ENCODE measurements around the gene IFRD2. TPM values are rescaled to one million over a fixed set of nuclear protein-coding genes. Genes with fewer than 3 reads are reported as not detected.

IFRD2 gene
- total and polyA plus RNA-seq, 9 of the 15 experiments (the other 6 are each of a cell fraction or from before 2014, with no cell fraction given) = 30.5 to 115 (median 52.8) TPM

- no peaks in the 10 kb centered on the region for H3K9me3 ChIP-seq (replicated peaks; ENCODE audit: control insufficient read depth, insufficient read depth, low read depth, low read length)
- no peaks in the 10 kb centered on the region for H3K9me1 ChIP-seq (ENCODE audit: control insufficient read depth, insufficient read depth, low read length)
- H3K4me2 ChIP-seq (ENCODE audit: insufficient read depth, low read length) = no peak overlapping the region
- no peak for ATAC-seq
- BruUV-seq (replicated peaks) = no TSS peak
- peaks cover 7% of the 10 kb centered on the region; the same call in 1 of the 3 replicates for H3K36me3 ChIP-seq (ENCODE audit: control insufficient read depth, insufficient read depth, low read length)
- H3K27me3 ChIP-seq (ENCODE audit: control insufficient read depth in 2 of 2, insufficient read depth in 2 of 2, low read length in 2 of 2) = no peaks in the 10 kb centered on the region
- H4K20me1 ChIP-seq (replicated peaks; ENCODE audit: control insufficient read depth, insufficient read depth, low read length) = no peaks in the 10 kb centered on the region
- H3K4me1 ChIP-seq (replicated peaks in 1 of 2; ENCODE audit: control insufficient read depth in 2 of 2, insufficient read depth in 2 of 2, low read length in 2 of 2) = peaks cover 49 to 70% of the 10 kb centered on the region in 2 experiments
- no peak overlapping the region for H3K27ac ChIP-seq (ENCODE audit: extremely low read depth, low read depth, low read length)
- no peak for DNase-seq (ENCODE audit: extremely low read depth in 1 of 4, low spot score in 3 of 4)
- 67% methylated on average over 6 of the region's 7 CpGs for WGBS (ENCODE audit: insufficient coverage, low coverage, missing lambda C conversion rate)
- peak overlapping the region in 1 of 2 experiments; percentile 38; a peak in 2 of 4 replicates for H3K9ac ChIP-seq (ENCODE audit: insufficient read depth in 1 of 2, low read depth in 2 of 2, low read length in 2 of 2)
- CTCF ChIA-PET (ENCODE audit: low intra/inter-chr PET ratio) = no interaction called here
- peaks cover 44% of the 10 kb centered on the region for H3K79me2 ChIP-seq (ENCODE audit: control insufficient read depth, insufficient read depth, low read length)
- H2AFZ ChIP-seq (ENCODE audit: low read depth, low read length) = no peak overlapping the region
- no peak overlapping the region for H3K4me3 ChIP-seq
- in situ Hi-C loops (cut with MboI) = no loop called here
- intact Hi-C loops (cut with micrococcal nuclease) = no loop called here
- POLR2A ChIA-PET = interaction anchor here (0.6 to 1.1 kb wide), 3 partner anchors 12 to 105 kb away, joined by 3 to 4 read pairs (median 4); no protein-coding TSS in a partner anchor
- FAIRE-seq = no peak
- no peak for TF ChIP-seq TFAM (CRISPR knock-in tag; conservative IDR thresholded peaks at IDR 0.05)
- no peak for TF ChIP-seq MCM3 (IDR thresholded peaks at IDR 0.05)
- no peak for TF ChIP-seq RREB1 (CRISPR knock-in tag; IDR thresholded peaks at IDR 0.05)
- TF ChIP-seq PRDM10 (IDR thresholded peaks at IDR 0.05; ENCODE audit: partially characterized antibody) = no peak
- no peak for TF ChIP-seq STAG1 (CRISPR knock-in tag; IDR thresholded peaks at IDR 0.05; ENCODE audit: borderline replicate concordance)
- no peak for TF ChIP-seq ZNF175 (CRISPR knock-in tag; IDR thresholded peaks at IDR 0.05; ENCODE audit: low read depth)
- TF ChIP-seq SRF (CRISPR knock-in tag; IDR thresholded peaks at IDR 0.05) = no peak
- TF ChIP-seq JUNB (CRISPR knock-in tag; conservative IDR thresholded peaks at IDR 0.05) = no peak
- TF ChIP-seq RBM39 (optimal IDR thresholded peaks at IDR 0.05; ENCODE audit: low read depth, low read length) = no peak
- TF ChIP-seq CBX3 (IDR thresholded peaks at IDR 0.05; ENCODE audit: borderline replicate concordance in 1 of 2, low read length in 2 of 2) = no peak
- TF ChIP-seq RUNX1 (IDR thresholded peaks at IDR 0.05; ENCODE audit: low read depth) = no peak
- no peak for TF ChIP-seq RBM14 (IDR thresholded peaks at IDR 0.05; ENCODE audit: borderline replicate concordance, insufficient read depth, low read depth, low read length)
- TF ChIP-seq DNMT1 (IDR thresholded peaks at IDR 0.05) = no peak
Measured at GRCh38 chr3:50241713-50242380, 50.4 kb downstream of the IFRD2 start.
